HG03097 (cell line): Measurements from ENCODE around the gene RPTOR.

Experiments
- ATAC-seq: cut with Tn5 transposase; IDR thresholded peaks from one replicate; pipeline ENCODE4 v1.9.1; 2021; ENCODE audit not compliant: unreplicated experiment, low FRiP score

Gene RPTOR

DNA sequence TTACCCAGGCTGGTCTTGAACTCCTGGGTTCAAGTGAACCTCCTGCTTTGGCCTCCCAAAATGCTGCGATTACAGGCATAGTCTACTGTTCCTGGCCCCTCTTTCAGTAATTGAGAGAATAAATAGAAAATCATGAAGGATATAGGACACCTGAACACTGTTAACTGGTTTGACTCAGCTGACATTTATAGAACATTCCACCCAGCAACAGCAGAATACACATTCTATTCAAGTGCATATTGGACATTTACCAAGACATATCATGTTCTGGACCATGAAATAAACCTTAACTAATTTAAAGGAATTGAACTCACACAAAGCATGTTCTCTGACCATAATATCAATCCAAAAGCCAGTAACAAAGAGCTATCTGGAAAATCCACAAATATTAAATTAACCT, 470.5 kb downstream of the RPTOR start:
- no peak for ATAC-seq
